OCI-LY1 (cell line): ENCODE data around the gene PRDM15.

Experiments used
- EZH2 ChIP-seq: fragments of 200-600 bp; sonication (generic), shearing (Covaris generic); IDR thresholded peaks from 2 replicates; pipeline ENCODE4 v1.8.0; 2017; ENCODE audit warnings: borderline replicate concordance, mixed run types, mild to moderate bottlenecking, antibody characterized with exemption, low read length, moderate library complexity, mixed read lengths
- TF ChIP-seq, protein P1 (sequence below): fragments of 200-600 bp; sonication (generic), shearing (Covaris generic); IDR thresholded peaks from 2 replicates; pipeline ENCODE4 v1.5.1; 2017; ENCODE audit warnings: mild to moderate bottlenecking, antibody characterized with exemption, low read length, moderate library complexity, mixed read lengths

DNA sequence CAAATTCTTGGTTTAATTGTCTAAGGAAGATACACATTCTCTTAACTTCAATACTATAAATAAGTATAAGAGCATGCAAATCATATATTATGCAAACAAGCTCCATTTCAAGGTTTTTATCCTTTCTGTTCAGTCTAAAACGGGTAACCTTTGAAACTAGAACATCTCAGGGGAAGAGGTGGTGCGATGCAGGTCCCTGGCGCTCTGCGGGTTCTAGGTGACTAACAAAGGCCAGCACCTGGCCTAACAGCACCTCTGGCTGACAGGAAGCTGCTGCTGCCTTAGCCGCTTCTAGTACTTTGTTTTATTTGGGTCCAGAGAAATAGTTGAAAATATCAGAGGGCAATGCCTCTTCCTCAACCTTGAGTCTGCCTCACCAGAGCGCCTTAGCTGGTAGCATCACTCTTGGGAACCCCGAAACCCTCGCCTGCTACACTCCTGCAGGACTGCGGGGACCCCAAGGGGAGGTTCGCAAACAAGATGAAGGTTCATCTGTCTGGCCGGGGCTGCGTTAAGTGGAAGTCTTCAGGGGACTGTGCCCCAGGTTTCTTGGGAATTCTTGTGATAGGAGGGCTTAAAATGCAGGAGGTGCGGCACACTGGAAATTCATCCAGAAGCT is 45.5 kb downstream of the PRDM15 start:
- TF ChIP-seq, protein P1, sequence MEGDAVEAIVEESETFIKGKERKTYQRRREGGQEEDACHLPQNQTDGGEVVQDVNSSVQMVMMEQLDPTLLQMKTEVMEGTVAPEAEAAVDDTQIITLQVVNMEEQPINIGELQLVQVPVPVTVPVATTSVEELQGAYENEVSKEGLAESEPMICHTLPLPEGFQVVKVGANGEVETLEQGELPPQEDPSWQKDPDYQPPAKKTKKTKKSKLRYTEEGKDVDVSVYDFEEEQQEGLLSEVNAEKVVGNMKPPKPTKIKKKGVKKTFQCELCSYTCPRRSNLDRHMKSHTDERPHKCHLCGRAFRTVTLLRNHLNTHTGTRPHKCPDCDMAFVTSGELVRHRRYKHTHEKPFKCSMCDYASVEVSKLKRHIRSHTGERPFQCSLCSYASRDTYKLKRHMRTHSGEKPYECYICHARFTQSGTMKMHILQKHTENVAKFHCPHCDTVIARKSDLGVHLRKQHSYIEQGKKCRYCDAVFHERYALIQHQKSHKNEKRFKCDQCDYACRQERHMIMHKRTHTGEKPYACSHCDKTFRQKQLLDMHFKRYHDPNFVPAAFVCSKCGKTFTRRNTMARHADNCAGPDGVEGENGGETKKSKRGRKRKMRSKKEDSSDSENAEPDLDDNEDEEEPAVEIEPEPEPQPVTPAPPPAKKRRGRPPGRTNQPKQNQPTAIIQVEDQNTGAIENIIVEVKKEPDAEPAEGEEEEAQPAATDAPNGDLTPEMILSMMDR = no peak
- TF ChIP-seq EZH2 = no peak
